Measurements from ENCODE around the gene STK25. TPM values are rescaled to one million over a fixed set of nuclear protein-coding genes. Genes with fewer than 3 reads are reported as not detected.

The STK25 gene
- total and polyA plus RNA-seq, 12 donors, result 66.1 to 147 (median 86.1) TPM

GRCh38 chr2:241538838-241539615, 30.6 kb upstream of the STK25 start:
- intact Hi-C loops (cut with DNase I), result no loop called here
- no peak overlapping the region for H3K4me3 ChIP-seq
- peaks cover 8 to 20% (median 17%) of the 10 kb centered on the region in 9 donors for H3K4me1 ChIP-seq
- ATAC-seq (no peak), DNase-seq (no peak)
- TF ChIP-seq CTCF (IDR thresholded peaks at IDR 0.05), result no peak
- no peaks in the 10 kb centered on the region for H3K9me3 ChIP-seq
- WGBS, 2 donors, result 87% methylated on average over 15 of the region's 15 CpGs
- no peaks in the 10 kb centered on the region for H3K36me3 ChIP-seq
- no peak overlapping the region for H3K27ac ChIP-seq
- H3K27me3 ChIP-seq, result peaks cover 0 to 36% (median 10%) of the 10 kb centered on the region in 7 donors

GRCh38 chr2:241535871-241536655, 27.7 kb upstream of the STK25 start:
- ATAC-seq (no peak), DNase-seq (no peak)
- 57 to 62% methylated on average over 13 of the region's 13 CpGs for WGBS, 2 donors
- Histone ChIP-seq H3K27me3 (peaks cover 0 to 17% (median 0%) of the 10 kb centered on the region in 7 donors), H3K9me3 (no peaks in the 10 kb centered on the region), H3K36me3 (no peaks in the 10 kb centered on the region), H3K4me3 (no peak overlapping the region), H3K27ac (no peak overlapping the region), H3K4me1 (peaks cover 0 to 9% (median 7%) of the 10 kb centered on the region in 9 donors)
- TF ChIP-seq CTCF (IDR thresholded peaks at IDR 0.05), result no peak
- intact Hi-C loops (cut with DNase I), result no loop called here

GRCh38 chr2:241534701-241535375, 26.5 kb upstream of the STK25 start:
- Histone ChIP-seq H3K27me3 (peaks cover 0 to 4% (median 0%) of the 10 kb centered on the region in 7 donors), H3K36me3 (no peaks in the 10 kb centered on the region), H3K9me3 (no peaks in the 10 kb centered on the region), H3K4me3 (no peak overlapping the region), H3K27ac (no peak overlapping the region), H3K4me1 (no peaks in the 10 kb centered on the region)
- intact Hi-C loops (cut with DNase I), result no loop called here
- ATAC-seq, result no peak
- DNase-seq, result no peak
- WGBS, 2 donors, result 80 to 82% methylated on average over 17 of the region's 17 CpGs
- no peak for TF ChIP-seq CTCF (IDR thresholded peaks at IDR 0.05)

- DNase-seq (no peak), ATAC-seq (no peak)
- Histone ChIP-seq H3K27ac (no peak overlapping the region), H3K36me3 (no peaks in the 10 kb centered on the region), H3K27me3 (no peaks in the 10 kb centered on the region), H3K4me1 (no peaks in the 10 kb centered on the region), H3K4me3 (no peak overlapping the region), H3K9me3 (no peaks in the 10 kb centered on the region)
- 88 to 89% methylated on average over 7 of the region's 7 CpGs for WGBS, 2 donors
- no peak for TF ChIP-seq CTCF (IDR thresholded peaks at IDR 0.05)
- intact Hi-C loops (cut with DNase I), result no loop called here
These were observed 25.9 kb upstream of the STK25 start for GRCh38 chr2:241534293-241534692.
